ENCODE measurements around the gene FBN3.

Gene FBN3

GRCh38 chr19:8094336-8094735 lies 55.1 kb downstream of the FBN3 start:
- WGBS, 2 experiments, result 89 to 90% methylated on average over 6 of the region's 6 CpGs
- Histone ChIP-seq H3K36me3 (ENCODE audit: control insufficient read depth, insufficient read depth, low read length) (peaks cover 80% of the 10 kb centered on the region), H3K4me1 (ENCODE audit: control insufficient read depth, insufficient read depth, low read length) (no peaks in the 10 kb centered on the region)

GRCh38 chr19:8093740-8094139 lies 55.7 kb downstream of the FBN3 start:
- Histone ChIP-seq H3K4me1 (ENCODE audit: control insufficient read depth, insufficient read depth, low read length) (no peaks in the 10 kb centered on the region), H3K9me3 (ENCODE audit: control insufficient read depth, low read length) (peaks cover 10% of the 10 kb centered on the region), H3K36me3 (ENCODE audit: control insufficient read depth, insufficient read depth, low read length) (peaks cover 83% of the 10 kb centered on the region), H3K27ac (ENCODE audit: insufficient read depth, low read depth, low read length, poor library complexity, severe bottlenecking) (no peak overlapping the region), H3K27me3 (ENCODE audit: control insufficient read depth, insufficient read depth, low read length, poor library complexity, severe bottlenecking) (no peaks in the 10 kb centered on the region), H3K4me3 (ENCODE audit: insufficient read depth, low read depth, low read length) (no peak overlapping the region)
- WGBS, 2 experiments, result 95 to 96% methylated on average over 2 of the region's 2 CpGs

More at GRCh38 chr19:8094336-8094735, 55.1 kb downstream of the FBN3 start:
- H3K27ac ChIP-seq (ENCODE audit: insufficient read depth, low read depth, low read length, poor library complexity, severe bottlenecking), result no peak overlapping the region
- H3K27me3 ChIP-seq (ENCODE audit: control insufficient read depth, insufficient read depth, low read length, poor library complexity, severe bottlenecking), result no peaks in the 10 kb centered on the region
- no peak overlapping the region for H3K4me3 ChIP-seq (ENCODE audit: insufficient read depth, low read depth, low read length)
- H3K9me3 ChIP-seq (ENCODE audit: control insufficient read depth, low read length), result peaks cover 10% of the 10 kb centered on the region

- WGBS, 2 experiments, result 92 to 95% methylated on average over 2 of the region's 2 CpGs
Observed at GRCh38 chr19:8090950-8091349, 58.4 kb downstream of the FBN3 start.

GRCh38 chr19:8089664-8090601 lies 59.5 kb downstream of the FBN3 start:
- H3K4me3 ChIP-seq (ENCODE audit: insufficient read depth, low read depth, low read length), result no peak overlapping the region
- 93% methylated on average over 19 of the region's 19 CpGs for WGBS, 2 experiments
- H3K27ac ChIP-seq (ENCODE audit: insufficient read depth, low read depth, low read length, poor library complexity, severe bottlenecking), result no peak overlapping the region

More at GRCh38 chr19:8090950-8091349, 58.4 kb downstream of the FBN3 start:
- Histone ChIP-seq H3K27me3 (ENCODE audit: control insufficient read depth, insufficient read depth, low read length, poor library complexity, severe bottlenecking) (no peaks in the 10 kb centered on the region), H3K27ac (ENCODE audit: insufficient read depth, low read depth, low read length, poor library complexity, severe bottlenecking) (no peak overlapping the region), H3K36me3 (ENCODE audit: control insufficient read depth, insufficient read depth, low read length) (peaks cover 73% of the 10 kb centered on the region), H3K9me3 (ENCODE audit: control insufficient read depth, low read length) (peaks cover 5% of the 10 kb centered on the region), H3K4me3 (ENCODE audit: insufficient read depth, low read depth, low read length) (no peak overlapping the region), H3K4me1 (ENCODE audit: control insufficient read depth, insufficient read depth, low read length) (no peaks in the 10 kb centered on the region)

DNA sequence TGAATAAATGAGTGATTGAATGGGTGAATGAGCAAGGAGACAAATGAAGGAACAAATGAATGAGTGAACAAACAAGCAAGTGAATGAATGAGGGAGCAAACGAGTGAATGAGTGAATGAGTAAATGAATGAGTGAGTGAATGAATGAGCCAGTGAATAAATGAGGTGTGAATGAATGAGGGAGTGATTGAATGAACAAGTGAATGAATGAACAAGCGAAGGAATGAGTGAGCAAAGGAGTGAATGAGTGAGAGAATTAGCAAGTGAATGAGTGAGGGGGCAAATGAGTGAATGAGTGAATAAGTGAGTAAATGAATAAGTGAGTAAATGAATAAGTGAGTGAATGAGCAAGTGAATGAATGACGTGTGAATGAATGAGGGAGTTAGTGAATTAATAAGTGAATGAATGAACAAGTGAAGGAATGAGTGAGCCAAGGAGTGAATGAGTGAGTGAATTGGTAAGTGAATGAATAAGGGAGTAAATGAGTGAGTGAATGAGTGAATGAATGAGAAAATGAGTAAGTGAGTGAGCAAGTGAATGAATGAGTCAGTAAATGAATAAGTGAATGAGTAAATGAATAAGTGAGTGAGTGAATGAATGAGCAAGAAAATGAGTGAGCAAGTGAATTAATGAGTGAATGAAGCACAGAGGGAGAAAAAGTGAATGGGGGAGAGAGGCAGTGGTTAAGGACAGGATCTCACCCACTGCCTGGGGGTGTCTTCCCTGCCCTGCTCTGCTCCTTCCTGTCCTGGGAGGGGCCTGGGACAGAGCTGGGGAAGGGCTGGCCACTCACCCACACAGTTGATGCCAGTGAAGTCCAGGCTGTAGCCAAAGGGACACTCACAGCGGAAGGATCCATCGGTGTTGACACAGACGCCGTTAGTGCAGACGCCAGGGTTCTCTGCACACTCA lies 60.4 kb downstream of the FBN3 start:
- Histone ChIP-seq H3K36me3 (ENCODE audit: control insufficient read depth, insufficient read depth, low read length) (peaks cover 57% of the 10 kb centered on the region), H3K27me3 (ENCODE audit: control insufficient read depth, insufficient read depth, low read length, poor library complexity, severe bottlenecking) (no peaks in the 10 kb centered on the region), H3K4me3 (ENCODE audit: insufficient read depth, low read depth, low read length) (no peak overlapping the region), H3K27ac (ENCODE audit: insufficient read depth, low read depth, low read length, poor library complexity, severe bottlenecking) (no peak overlapping the region), H3K4me1 (ENCODE audit: control insufficient read depth, insufficient read depth, low read length) (peaks cover 9% of the 10 kb centered on the region), H3K9me3 (ENCODE audit: control insufficient read depth, low read length) (no peaks in the 10 kb centered on the region)
- WGBS, 2 experiments, result 93 to 96% methylated on average over 8 of the region's 8 CpGs

More at GRCh38 chr19:8089664-8090601, 59.5 kb downstream of the FBN3 start:
- peaks cover 9% of the 10 kb centered on the region for H3K4me1 ChIP-seq (ENCODE audit: control insufficient read depth, insufficient read depth, low read length)
- H3K27me3 ChIP-seq (ENCODE audit: control insufficient read depth, insufficient read depth, low read length, poor library complexity, severe bottlenecking), result no peaks in the 10 kb centered on the region
- H3K9me3 ChIP-seq (ENCODE audit: control insufficient read depth, low read length), result no peaks in the 10 kb centered on the region
- H3K36me3 ChIP-seq (ENCODE audit: control insufficient read depth, insufficient read depth, low read length), result peaks cover 64% of the 10 kb centered on the region

DNA sequence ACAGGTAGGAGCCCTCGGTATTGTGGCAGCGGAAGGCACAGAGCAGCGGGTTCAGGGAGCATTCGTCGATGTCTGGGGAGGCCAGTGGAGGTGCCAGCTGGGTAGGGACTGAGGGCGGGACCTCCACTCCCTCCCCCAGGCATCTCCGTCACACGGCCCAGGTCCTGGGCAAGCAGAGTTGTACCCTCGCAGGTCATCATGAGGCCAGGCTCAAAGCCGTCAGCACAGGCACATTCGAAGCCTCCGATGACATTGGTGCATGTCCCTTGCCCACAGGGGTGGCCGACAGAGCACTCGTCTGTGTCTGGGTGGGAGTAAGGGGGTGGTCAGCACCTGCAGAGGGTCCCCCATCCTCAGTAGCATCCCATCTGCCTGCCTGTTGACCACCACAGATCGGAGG lies 61.5 kb downstream of the FBN3 start:
- Histone ChIP-seq H3K27ac (ENCODE audit: insufficient read depth, low read depth, low read length, poor library complexity, severe bottlenecking) (no peak overlapping the region), H3K27me3 (ENCODE audit: control insufficient read depth, insufficient read depth, low read length, poor library complexity, severe bottlenecking) (no peaks in the 10 kb centered on the region), H3K9me3 (ENCODE audit: control insufficient read depth, low read length) (no peaks in the 10 kb centered on the region), H3K4me1 (ENCODE audit: control insufficient read depth, insufficient read depth, low read length) (peaks cover 9% of the 10 kb centered on the region), H3K4me3 (ENCODE audit: insufficient read depth, low read depth, low read length) (no peak overlapping the region), H3K36me3 (ENCODE audit: control insufficient read depth, insufficient read depth, low read length) (peaks cover 51% of the 10 kb centered on the region)
- 95 to 97% methylated on average over 15 of the region's 15 CpGs for WGBS, 2 experiments

DNA sequence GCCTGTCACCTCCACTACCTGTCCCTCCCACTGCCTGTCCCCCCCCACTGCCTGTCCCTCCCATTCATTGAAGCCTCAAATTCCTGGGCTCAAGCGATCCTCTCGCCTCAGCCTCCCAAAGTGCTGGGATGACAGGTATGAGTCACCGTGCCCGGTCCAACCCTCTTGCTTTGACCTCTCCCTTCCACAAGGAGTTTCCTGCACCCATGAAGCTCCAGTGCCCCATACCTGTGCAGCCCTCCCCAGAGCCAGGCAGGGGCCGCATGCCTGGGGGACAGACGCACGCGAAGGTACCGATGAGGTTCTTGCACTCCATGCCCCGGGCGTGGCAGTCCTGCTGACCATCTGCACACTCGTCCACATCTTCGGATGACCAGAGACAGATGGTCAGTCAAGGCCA lies 62.5 kb downstream of the FBN3 start:
- peaks cover 9% of the 10 kb centered on the region for H3K4me1 ChIP-seq (ENCODE audit: control insufficient read depth, insufficient read depth, low read length)
- H3K27ac ChIP-seq (ENCODE audit: insufficient read depth, low read depth, low read length, poor library complexity, severe bottlenecking), result no peak overlapping the region
- 95 to 96% methylated on average over 13 of the region's 13 CpGs for WGBS, 2 experiments
- no peaks in the 10 kb centered on the region for H3K9me3 ChIP-seq (ENCODE audit: control insufficient read depth, low read length)
- peaks cover 45% of the 10 kb centered on the region for H3K36me3 ChIP-seq (ENCODE audit: control insufficient read depth, insufficient read depth, low read length)
- no peak overlapping the region for H3K4me3 ChIP-seq (ENCODE audit: insufficient read depth, low read depth, low read length)
- H3K27me3 ChIP-seq (ENCODE audit: control insufficient read depth, insufficient read depth, low read length, poor library complexity, severe bottlenecking), result no peaks in the 10 kb centered on the region

DNA sequence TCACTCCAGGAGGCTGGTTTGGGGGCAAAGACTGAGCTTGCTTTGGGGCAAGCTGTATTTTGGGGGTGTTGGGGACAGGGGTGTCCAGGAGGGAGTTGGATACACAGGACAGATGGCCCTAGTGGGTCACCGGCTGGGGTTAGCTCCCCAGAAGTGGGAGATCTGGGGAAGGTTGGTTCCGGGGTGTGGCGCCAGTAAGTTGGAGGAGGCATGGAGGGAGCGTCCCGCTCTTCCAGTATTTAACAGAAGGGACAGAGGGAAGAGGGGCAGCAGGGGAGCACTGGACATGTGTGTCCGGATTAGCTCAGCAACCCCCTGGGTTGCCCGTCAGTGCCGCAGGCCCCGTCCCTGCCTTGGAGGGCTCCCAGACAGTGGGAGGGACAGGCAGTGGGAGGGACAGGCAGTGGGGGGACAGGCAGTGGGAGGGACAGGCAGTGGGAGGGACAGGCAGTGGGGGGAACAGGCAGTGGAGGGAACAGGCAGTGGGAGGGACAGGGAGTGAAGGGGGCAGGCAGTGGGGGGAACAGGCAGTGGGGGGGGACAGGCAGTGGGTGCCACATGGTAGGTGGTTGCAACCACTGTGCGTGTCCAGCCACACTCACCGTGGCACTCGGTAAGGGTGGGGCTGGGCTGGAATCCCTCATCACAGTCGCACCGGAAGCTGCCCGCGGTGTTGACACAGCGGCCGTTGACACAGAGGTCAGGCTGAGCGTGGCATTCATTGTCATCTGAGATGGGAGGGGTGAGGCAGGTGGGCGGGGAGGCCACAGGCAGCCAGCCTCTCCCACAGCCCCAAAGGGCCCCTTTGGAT lies 63.6 kb downstream of the FBN3 start:
- Histone ChIP-seq H3K36me3 (ENCODE audit: control insufficient read depth, insufficient read depth, low read length) (peaks cover 35% of the 10 kb centered on the region), H3K27me3 (ENCODE audit: control insufficient read depth, insufficient read depth, low read length, poor library complexity, severe bottlenecking) (no peaks in the 10 kb centered on the region), H3K27ac (ENCODE audit: insufficient read depth, low read depth, low read length, poor library complexity, severe bottlenecking) (no peak overlapping the region), H3K4me1 (ENCODE audit: control insufficient read depth, insufficient read depth, low read length) (peaks cover 9% of the 10 kb centered on the region), H3K9me3 (ENCODE audit: control insufficient read depth, low read length) (no peaks in the 10 kb centered on the region), H3K4me3 (ENCODE audit: insufficient read depth, low read depth, low read length) (no peak overlapping the region)
- WGBS, 2 experiments, result 58 to 68% methylated on average over 20 of the region's 20 CpGs

- no peaks in the 10 kb centered on the region for H3K27me3 ChIP-seq (ENCODE audit: control insufficient read depth, insufficient read depth, low read length, poor library complexity, severe bottlenecking)
- peaks cover 22% of the 10 kb centered on the region for H3K36me3 ChIP-seq (ENCODE audit: control insufficient read depth, insufficient read depth, low read length)
- H3K27ac ChIP-seq (ENCODE audit: insufficient read depth, low read depth, low read length, poor library complexity, severe bottlenecking), result no peak overlapping the region
- WGBS, 2 experiments, result 90 to 95% methylated on average over 13 of the region's 13 CpGs
- H3K4me1 ChIP-seq (ENCODE audit: control insufficient read depth, insufficient read depth, low read length), result peaks cover 9% of the 10 kb centered on the region
- H3K9me3 ChIP-seq (ENCODE audit: control insufficient read depth, low read length), result no peaks in the 10 kb centered on the region
- no peak overlapping the region for H3K4me3 ChIP-seq (ENCODE audit: insufficient read depth, low read depth, low read length)
Observed at GRCh38 chr19:8084152-8084551, 65.2 kb downstream of the FBN3 start.
